HG03442 (cell line): Measurements from ENCODE around the gene PDCL3.

Source experiments
- ATAC-seq: cut with Tn5 transposase; IDR thresholded peaks from one replicate; pipeline ENCODE4 v1.9.1; 2021; ENCODE audit warnings: mild to moderate bottlenecking, moderate library complexity; ENCODE audit not compliant: unreplicated experiment

The PDCL3 gene

DNA sequence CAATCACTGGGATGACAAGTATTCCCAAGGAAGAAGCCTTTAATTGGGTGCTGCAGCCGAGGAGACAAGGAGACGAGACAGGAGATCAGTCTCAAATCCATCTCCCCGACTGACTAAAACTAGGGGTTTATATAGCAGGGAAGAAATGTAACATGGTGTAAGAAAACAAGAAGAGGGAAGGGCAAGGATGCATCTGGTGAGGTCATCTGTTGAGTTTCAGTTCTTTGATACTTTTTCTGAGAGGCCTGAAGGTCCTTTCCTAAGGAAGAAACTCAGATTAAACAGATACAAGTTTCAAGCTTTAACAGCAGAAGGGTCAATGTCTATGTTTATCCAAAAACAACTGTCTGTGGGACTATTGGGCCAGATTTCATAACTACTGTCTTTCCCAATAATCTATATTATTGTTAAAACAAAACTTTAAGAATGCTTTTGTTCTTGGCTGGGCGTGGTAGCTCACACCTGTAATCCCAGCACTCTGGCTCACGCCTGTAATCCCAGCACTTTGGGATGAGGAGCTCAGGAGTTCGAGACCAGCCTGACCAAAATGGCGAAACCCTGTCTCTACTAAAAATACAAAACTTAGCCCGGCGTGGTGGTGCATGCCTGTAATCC, 2.5 kb upstream of the PDCL3 start:
- no peak for ATAC-seq

DNA sequence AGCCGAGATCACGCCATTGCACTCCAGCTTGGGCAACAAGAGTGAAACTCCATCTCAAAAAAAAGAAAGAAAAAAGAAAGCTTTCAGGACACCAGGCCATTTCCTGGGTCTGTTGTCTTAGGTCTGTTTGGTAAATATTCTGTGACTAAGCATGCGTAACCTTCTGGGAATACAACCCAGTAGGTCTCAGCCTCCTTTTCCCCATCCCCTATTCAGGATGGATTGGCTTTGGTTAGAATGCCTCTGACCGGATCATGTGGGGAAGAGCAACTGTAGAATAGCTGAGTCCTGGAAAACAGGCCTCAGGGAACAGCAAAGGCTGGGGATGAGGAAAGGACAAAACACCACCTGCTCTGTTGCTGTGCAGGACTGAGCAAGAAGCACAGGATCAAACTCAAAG, 1.6 kb upstream of the PDCL3 start:
- no peak for ATAC-seq

DNA sequence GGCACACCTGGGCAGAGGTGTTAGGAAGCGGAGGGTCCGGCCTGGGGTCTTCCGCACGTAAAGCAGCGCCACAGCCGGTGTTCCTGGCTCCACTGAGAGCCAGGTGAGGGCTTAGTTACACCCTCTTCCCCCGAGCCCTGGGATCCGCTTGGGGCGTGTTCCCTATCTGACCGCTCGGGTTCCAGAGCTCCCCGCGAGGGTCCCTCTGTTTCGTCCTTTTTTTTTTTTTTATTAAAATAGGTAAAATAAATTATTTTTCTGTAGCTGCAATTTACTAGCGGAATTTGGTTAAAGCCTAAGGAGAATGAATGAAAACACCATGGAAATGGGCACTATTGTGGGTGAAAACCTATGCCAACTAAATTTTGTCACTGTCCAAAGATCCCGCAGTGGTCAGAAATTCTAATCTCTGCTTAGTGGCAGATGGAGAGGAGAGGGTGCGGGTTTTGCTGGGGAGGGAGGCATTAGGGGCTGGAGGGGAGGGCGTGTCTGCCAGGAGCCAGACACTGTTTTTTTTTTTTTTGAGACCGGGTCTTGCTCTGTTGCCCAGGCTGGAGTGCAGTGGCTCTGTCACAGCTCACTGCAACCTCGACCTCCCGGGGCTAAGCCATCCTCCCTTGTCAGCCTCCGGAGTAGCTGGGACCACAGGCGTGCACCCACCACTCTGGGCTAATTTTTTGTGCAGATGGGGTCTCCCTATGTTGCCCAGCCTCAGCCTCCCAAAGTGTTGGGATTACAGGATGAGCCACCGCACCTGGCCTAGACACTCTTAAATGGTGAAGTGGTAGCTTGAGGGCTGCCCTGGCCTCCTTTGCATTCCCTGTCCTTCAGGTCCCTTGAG, 834 bp downstream of the PDCL3 start:
- ATAC-seq, result peak; percentile 9

DNA sequence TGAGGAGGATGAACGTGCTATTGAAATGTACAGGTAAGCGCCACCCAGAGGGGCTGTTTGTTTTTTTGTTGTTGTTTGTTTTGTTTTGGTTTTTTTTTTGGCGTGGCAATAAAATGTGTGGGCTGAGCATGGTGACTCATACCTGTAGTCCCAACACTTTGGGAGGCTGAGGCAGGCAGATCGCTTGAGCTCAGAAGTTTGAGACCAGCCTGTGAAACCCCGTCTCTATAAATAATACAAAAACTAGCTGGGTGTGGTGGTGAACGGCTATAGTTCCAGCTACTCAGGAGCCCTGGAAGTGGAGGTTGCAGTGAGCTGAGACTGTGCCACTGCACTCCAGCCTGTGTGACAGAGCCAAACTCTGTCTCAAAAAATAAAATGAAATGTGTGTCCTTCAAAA, 6.2 kb downstream of the PDCL3 start:
- ATAC-seq, result peak; percentile 72

DNA sequence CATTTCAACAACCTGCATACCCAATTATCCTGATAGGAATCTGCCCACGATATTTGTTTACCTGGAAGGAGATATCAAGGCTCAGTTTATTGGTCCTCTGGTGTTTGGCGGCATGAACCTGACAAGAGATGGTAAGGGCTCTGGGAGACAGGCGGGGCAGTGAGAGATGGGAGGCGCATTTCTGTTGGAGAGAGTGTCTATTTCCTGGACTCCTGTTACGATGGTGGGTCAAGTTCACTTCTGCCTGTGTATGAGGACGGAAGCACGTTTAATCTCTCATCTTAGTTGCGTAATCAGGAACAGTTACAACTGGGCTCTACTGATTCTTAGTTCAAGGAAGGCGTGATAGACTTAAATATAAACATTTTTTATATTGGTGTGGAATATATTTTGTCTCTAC, 8.9 kb downstream of the PDCL3 start:
- no peak for ATAC-seq

DNA sequence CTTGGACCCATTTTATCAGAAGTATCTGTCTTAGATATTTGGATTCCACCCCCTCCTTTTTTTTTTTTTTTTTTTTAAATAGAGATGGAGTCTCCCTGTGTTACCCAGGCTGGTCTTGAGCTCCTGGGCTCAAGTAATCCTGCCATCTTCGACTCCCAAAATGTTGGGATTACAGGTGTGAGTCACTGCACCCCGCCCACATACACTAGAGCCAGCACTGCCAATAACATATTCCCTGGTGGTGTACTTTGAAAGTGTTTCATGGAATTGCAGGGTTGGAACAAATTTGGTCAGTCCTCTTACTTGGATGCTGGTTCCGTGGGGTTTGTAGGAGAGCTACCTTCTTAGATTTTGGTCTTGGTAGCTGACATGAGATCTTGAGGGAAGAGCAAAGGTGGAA, 15.0 kb downstream of the PDCL3 start:
- ATAC-seq, result no peak

DNA sequence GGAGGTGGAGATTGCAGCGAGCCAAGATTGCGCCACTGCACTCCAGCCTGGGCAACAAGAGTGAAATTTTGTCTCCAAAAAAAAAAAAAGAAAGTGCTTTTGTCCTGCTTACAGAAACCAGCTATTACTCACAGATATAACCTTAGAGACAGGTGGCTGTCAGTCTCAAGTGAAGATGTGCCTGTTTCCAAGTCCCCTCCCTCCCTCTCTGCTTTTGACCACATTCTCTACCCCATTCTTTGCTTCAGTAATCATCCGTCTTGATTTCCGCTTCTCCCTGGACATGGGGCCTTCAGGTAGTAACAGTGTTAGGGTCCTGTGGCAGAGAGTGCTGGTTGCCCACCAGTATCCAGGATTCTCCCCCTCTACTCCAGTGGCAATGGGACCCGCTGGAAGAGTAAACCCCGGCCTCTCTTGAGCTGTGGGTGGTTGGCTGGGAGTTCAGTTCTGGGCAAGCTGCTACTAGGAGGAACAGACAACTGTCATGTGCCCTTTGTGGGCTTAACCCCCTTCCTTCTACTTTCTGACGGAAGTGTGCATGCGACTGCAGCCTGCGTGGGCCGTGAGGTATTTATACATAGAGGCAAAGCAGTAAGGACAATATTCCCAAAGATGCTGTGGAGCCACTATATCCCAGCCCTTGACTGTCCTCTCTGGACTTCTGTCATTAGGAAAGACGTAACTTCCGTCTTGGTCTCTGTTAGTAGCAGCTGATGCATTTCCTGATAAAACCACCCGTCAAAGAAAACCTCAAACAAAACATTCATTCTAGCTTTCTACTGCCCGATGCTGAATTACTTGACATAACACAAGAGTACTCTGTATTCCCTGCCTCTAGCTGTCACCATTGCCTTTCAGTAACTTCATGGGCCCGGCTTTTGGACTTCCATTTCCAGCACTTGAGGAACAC, 17.8 kb downstream of the PDCL3 start:
- peak; percentile 72 for ATAC-seq

DNA sequence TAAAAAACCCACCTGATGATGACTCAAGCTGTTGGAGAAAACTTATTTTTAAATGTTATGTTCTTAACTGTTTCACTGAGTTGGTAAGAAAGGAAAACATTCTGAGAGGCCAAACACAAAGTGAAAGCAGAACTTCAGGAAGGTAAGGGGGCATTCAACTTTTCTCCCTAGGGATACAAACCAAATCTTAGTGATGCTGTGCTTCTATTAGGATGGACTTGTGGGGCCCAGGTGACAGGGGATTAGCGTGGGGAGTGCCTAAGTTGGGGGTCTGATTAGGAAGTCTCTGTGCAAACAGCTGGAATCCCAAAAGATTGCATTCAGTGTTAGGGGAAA, 18.5 kb downstream of the PDCL3 start:
- ATAC-seq, result peak; percentile 10

DNA sequence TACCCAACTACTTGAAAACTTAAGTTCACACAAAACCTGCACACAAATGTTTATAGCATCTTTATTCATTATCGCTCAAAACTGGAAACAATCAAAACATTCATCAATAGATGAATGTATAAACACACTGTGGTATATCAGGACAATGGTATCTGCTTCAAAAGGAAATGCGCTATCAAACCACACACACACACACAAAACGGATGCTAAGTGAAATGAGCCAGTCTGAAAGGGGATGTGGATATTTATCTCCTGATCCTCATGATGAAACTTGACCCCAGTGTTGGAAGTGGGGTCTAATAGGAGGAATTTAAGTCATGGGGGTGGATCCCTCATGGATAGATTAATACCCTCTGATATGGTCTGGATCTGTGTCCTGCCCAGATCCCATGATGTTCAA, 22.0 kb downstream of the PDCL3 start:
- ATAC-seq, result no peak

DNA sequence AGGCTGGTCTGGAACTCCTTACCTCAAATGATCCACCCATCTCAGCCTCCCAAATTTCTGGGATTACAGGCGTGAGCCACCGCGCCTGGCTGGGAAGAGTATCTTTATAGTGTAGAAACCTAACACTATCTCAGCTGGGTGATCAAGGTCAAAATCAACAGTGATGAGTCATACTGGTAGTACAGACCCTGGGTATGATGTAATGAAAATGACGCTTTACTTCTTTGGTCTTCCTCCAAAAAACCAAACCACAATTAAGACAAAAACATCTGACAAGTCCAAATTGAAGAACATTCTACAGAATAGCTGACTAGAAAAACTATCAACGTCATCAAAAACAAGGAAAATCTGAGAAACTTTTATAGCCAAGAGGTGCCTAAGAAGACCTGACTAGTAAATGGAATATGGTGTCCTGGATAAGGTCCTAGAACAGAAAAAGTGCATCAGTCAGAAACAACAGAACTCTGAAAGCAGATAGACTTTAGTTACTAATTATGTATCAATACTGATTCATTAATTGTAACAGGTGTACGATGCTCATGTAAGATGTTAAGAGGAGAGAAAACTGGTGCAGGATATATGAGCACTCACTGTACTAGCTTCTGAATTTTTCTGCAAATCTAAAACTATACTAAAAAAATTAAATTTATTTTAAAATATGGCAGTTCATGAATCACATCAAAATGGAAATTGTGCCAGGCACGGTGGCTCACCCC, 25.4 kb downstream of the PDCL3 start:
- ATAC-seq, result peak; percentile 85

DNA sequence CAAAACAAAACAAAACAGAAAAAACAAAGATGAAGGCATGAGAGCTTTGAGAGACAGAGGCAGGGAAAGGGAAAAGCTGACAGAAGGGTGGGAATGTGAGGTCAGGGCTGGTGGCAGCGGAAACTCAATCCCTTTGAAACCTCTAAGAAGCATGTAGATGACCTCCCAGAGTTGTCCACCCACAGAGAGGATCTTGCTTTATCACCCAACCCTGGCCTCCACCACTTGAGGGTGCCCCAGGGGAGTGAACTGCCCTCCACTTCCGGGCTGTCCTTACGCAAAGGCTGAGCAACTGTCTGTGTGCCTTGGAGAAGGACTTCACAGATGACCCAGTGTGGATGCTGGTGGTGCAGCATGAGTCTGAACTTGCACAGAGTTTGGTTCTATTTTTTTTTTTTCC, 26.7 kb downstream of the PDCL3 start:
- ATAC-seq, result no peak

DNA sequence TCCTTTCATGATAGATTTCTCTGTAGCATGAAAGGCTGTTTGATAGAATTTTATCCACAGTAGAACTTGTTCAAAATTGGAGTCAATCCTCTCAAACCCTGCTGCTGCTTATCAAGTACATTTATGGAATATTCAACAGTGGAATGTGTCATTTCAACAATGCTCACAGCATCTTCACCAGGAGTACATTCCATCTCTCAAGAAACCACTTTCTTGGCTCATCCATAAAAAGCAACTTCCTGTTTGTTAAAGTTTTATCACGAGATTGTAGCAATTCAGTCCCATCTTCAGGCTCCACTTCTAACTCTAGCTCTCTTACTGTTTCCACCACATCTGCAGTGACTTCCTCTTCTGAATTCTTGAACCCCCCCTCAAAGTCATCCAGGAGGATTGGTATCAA, 29.4 kb downstream of the PDCL3 start:
- no peak for ATAC-seq

DNA sequence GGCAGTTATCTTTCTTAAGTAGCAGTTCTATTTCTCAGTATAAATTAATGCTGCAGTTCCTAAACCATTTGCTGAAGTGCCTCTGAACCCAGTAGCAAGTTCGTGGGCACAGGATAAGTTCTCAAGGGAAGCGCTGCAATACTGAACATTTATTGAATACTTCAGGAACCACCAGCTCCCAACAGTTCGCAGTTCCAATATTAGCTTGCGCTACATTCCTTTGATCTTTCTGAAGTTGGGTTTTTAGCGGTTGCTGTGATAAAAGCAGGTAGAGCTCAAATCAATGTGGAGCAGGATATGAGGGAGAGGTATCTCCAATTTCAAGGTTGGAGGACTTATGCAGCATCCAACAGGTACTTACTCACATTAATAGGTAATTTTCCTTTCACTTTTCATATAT, 33.7 kb downstream of the PDCL3 start:
- no peak for ATAC-seq

DNA sequence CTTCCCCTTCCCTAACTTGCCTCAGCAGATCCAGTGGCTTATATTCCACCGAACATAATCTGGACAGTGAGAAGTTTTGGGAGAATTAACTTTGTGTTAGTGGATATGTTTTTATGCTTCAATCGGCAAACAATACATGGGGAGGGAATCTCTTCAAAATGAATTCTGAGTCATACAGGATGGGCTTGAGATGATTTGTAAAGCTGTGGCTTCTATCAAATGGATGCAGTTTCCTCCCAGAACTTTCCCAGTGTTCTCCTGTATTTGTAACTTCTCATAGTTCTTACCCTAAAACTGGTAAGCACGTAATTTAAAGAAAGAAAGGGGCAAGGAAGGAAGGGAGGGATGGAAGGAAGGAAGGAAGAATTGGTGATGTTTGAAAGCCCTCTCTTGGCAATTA, 36.8 kb downstream of the PDCL3 start:
- ATAC-seq, result no peak

DNA sequence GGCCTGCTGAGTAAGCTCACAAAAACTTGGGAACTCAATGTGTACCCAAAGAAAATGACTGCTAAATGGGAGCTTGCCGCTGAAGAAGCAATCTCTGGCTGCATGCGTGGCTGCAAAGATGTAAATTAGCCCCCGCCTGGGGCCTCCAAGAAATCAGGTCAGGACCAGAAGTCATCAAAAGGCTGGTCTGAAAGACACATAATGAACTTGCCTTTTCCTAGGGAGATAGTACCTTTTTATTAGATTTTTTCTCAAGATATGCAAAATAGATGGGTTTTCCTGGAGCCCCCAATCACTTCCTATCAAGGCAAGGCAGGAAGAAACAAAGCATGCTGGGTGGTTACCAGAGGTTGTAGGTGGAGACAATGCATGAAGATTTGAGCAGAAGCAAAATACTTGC, 38.9 kb downstream of the PDCL3 start:
- ATAC-seq, result no peak

DNA sequence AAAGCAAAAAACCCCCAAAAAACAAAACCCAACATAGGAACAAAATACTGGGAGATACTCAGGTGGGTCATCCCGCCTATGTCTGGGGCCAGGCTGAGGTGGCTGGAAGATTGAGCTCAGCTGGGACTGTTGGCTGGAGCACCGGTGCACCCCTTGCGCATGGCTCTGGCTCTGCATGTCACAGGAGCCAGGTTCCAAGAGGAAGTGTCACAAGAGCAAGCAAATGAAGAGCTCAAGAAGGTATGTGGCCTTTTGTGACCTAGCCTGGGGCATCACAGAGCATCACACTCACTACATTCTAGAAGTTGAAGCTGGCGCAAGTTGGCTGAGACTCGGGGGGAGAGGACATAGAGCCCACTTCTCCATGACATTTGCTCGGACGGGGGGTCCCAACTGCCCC, 40.6 kb downstream of the PDCL3 start:
- ATAC-seq, result no peak

DNA sequence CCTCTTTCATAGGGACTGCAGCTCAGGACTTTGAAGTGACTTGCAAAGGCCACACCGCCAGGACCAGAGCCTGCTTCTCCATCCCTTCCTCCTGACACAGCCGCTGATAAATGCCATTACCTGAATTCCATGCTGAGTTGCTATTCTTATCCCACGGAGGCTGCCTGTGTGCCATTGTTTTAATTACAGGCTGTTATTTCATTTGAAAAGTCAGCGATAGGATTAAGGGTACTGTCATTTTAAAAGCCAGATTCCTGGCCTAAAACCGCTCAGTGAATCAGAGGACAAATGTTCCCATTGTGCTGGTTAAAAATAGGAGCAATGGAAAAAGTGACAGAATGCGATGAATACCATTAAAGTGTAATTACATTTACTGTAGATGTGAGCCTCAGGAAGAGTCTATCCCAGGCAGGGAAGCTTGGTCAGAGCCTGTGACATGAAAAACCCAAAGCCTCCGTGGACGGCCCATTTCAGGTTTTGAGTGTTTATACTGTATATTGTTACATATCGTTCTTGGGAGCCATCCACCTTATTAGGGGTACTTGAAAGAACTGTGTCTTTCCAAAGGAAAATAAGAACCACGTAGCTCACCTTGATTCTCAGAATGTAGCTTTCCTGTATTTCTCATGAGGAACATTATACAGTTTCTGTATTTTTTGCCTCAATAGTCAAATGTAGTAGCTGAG, 41.3 kb downstream of the PDCL3 start:
- ATAC-seq, result no peak

DNA sequence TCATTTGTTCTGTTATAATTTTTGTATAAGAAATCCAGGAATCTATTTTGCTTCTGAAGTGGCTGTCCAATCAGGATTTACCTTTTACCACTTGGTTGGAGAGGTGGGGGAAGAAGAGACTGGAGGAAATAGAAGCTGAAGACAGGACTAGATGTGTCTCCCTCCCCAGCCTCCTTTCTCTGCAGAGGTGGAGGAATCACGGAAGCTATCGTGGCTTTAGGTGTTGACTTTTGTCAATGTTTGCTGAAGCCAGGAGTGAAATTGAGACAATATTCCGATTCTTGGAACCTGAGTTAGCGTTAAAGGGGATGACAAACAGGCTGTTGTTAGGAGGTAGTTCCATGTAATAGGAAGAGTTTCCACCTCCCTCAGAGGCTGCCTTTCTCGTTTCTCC, 43.5 kb downstream of the PDCL3 start:
- no peak for ATAC-seq

DNA sequence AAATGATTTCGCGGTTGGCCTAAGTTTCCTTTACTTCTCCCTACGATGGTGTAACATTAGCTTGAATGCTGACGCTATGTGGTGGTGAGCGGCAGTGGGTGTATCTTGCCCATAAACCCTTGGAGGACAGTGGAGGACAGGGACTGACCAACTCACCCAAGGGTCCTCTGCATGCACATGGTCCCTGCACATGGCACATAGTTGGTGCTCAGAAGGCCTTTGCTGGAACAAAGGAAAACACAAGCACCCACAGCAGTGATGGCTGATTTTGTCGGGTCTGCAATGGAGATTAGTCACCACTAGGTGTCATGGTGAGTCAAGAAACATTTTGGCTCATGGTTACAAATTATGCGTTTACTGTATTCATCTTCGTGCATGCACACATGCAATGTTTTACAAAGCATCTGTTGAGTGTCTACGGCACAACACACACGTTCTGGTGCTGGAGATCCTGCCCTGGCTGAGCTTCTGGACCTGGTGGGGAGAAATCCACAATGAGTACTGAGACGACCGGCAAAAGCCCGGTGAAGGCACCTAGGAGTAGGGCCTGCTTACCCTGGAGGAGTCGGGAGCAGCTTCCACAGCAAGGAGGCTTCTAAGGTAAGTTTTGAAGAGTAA, 44.0 kb downstream of the PDCL3 start:
- no peak for ATAC-seq

DNA sequence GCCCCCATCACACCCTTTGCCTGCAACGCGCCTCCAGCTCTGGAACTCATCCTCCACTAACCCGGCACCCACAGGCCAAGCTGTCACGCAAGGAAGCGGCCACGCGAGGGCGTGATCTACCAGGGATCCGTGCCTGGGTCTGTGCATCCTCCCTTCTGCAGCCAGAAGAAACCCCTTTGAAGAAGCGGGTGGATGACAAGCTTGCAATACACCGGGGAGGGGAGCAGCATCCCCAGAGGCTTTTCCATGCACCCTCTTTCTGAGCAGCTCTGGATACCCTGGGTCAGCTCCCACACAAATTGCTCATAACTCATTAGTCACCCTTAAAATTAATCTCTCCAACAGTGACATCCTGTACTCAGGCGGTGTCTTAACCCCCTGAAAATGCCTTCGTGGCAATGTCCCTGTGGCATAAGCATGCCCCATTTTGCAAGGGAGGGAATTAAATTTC, 47.6 kb downstream of the PDCL3 start:
- ATAC-seq, result no peak
